Mammary epithelial cell (primary cell): ENCODE results near the gene MYO9A.

Experiments used
- EZH2 ChIP-seq: IDR thresholded peaks from 2 replicates; pipeline ENCODE4 v1.6.1; 2012; ENCODE audit warnings: low read length, inconsistent platforms, borderline replicate concordance
- TF ChIP-seq, protein P1 (sequence below), 2 donors: IDR thresholded peaks in 1 of 2; conservative IDR thresholded peaks in 1 of 2; 2 replicates each; pipeline ENCODE4 v1.5.1; 2011 to 2012; ENCODE audit warnings: inconsistent platforms in 2 of 2, low read length in 2 of 2, mild to moderate bottlenecking in 2 of 2, control low read depth in 1 of 2, low read depth in 1 of 2; ENCODE audit not compliant: insufficient read depth in 1 of 2; ENCODE audit errors: extremely low read depth in 1 of 2

DNA sequence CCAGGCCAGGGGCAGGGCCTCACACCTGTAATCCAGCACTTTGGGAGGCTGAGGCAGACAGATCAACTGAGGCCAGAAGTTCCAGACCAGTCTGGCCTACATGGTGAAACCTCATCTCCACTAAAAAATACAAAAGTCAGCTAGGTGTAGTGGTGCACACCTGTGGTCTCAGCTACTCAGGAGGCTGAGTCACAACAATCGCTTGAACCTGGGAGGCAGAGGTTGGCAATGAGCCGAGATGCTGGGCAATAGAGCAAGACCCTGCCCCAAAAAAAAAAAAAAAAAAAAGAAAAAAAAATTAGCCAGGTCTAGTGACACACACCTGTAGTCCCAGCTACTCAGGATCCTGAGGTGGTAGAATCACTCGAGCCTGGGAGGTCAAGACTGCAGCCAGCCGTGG is 18.8 kb downstream of the MYO9A start:
- TF ChIP-seq, protein P1, sequence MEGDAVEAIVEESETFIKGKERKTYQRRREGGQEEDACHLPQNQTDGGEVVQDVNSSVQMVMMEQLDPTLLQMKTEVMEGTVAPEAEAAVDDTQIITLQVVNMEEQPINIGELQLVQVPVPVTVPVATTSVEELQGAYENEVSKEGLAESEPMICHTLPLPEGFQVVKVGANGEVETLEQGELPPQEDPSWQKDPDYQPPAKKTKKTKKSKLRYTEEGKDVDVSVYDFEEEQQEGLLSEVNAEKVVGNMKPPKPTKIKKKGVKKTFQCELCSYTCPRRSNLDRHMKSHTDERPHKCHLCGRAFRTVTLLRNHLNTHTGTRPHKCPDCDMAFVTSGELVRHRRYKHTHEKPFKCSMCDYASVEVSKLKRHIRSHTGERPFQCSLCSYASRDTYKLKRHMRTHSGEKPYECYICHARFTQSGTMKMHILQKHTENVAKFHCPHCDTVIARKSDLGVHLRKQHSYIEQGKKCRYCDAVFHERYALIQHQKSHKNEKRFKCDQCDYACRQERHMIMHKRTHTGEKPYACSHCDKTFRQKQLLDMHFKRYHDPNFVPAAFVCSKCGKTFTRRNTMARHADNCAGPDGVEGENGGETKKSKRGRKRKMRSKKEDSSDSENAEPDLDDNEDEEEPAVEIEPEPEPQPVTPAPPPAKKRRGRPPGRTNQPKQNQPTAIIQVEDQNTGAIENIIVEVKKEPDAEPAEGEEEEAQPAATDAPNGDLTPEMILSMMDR (conservative IDR thresholded peaks at IDR 0.05 in 1 of 2, IDR thresholded peaks at IDR 0.05 in 1 of 2; ENCODE audit: extremely low read depth in 1 of 2, insufficient read depth in 1 of 2, low read depth in 1 of 2, low read length in 2 of 2): no peak
- no peak for TF ChIP-seq EZH2
